Vein endothelial cell (primary cell): Measurements from ENCODE around the gene S100A13. TPM values are rescaled to one million over a fixed set of nuclear protein-coding genes. Genes with fewer than 3 reads are reported as not detected.

Experiments
- total RNA-seq: library from RNA; depleted of rRNA; stranded (reverse); fragments of >200 nt; gene quantifications from 2 replicates; pipeline ENCODE4 v1.2.3, GENCODE V29; 2012

The S100A13 gene
- 65.8 and 96.4 TPM in 2 replicates for total RNA-seq

GRCh38 chr1:153626904-153627714 is at the start of gene S100A13:
Gene S100A13, minus strand, starts transcription at chr1:153627505. Its CDS starts 1,033 bp downstream, at chr1:153626472.

GRCh38 chr1:153670859-153671627 is 43.7 kb upstream of the S100A13 start, which contains the start of gene ILF2:
Gene ILF2, minus strand, starts transcription at chr1:153670993. Its CDS starts 71 bp downstream, at chr1:153670922.

GRCh38 chr1:153658400-153659174 is 31.3 kb upstream of the S100A13 start, which contains the start of gene SNAPIN:
Gene SNAPIN, plus strand, starts transcription at chr1:153658703. Its CDS starts 41 bp downstream, at chr1:153658744.

GRCh38 chr1:153633754-153634665 is 6.7 kb upstream of the S100A13 start, which contains the start of gene CHTOP:
Gene CHTOP, plus strand, starts transcription at chr1:153634066. Its CDS starts 2,523 bp downstream, at chr1:153636589.

GRCh38 chr1:153627715-153628626 is 666 bp upstream of the S100A13 start, which contains the start of gene S100A1:
Gene S100A1, plus strand, starts transcription at chr1:153628434. Its CDS starts 2,088 bp downstream, at chr1:153630522.

GRCh38 chr1:153616144-153616916 is 11.0 kb downstream of the S100A13 start, which contains the start of gene S100A14:
Gene S100A14, minus strand, starts transcription at chr1:153616325. Its CDS starts 467 bp downstream, at chr1:153615858.

GRCh38 chr1:153612755-153613331 is 14.5 kb downstream of the S100A13 start, which contains the start of gene S100A16:
Gene S100A16, minus strand, starts transcription at chr1:153613137. Its CDS starts 4,986 bp downstream, at chr1:153608151.

Other genes starting within 250 kb of the S100A13 start
- not detected in 2 replicates for gene S100A8, start 236.4 kb downstream of the S100A13 start, total RNA-seq
- not detected in 2 replicates for gene S100A7A, start 211.0 kb downstream of the S100A13 start, total RNA-seq
- not detected in 2 replicates for gene S100A7, start 166.9 kb downstream of the S100A13 start, total RNA-seq
- gene S100A6, start 91.5 kb downstream of the S100A13 start, total RNA-seq: 478 and 546 TPM in 2 replicates
- not detected in 2 replicates for gene S100A5, start 86.6 kb downstream of the S100A13 start, total RNA-seq
- 5.2 and 5.7 TPM in 2 replicates for gene S100A4, start 81.7 kb downstream of the S100A13 start, total RNA-seq
- 0.98 and 2.4 TPM in 2 replicates for gene S100A3, start 78.2 kb downstream of the S100A13 start, total RNA-seq
- 0.33 and 0.86 TPM in 2 replicates for gene S100A2, start 61.7 kb downstream of the S100A13 start, total RNA-seq
- 678 and 716 TPM in 2 replicates for gene S100A16, start 14.4 kb downstream of the S100A13 start, total RNA-seq
- gene S100A14, start 11.2 kb downstream of the S100A13 start, total RNA-seq: not detected in 2 replicates
- gene S100A1, start 929 bp upstream of the S100A13 start, total RNA-seq: 0.38 TPM in 1 of 2 replicates, not detected in the other
- gene CHTOP, start 6.6 kb upstream of the S100A13 start, total RNA-seq: 35.5 and 35.6 TPM in 2 replicates
- gene SNAPIN, start 31.2 kb upstream of the S100A13 start, total RNA-seq: 45.2 and 53.9 TPM in 2 replicates
- 258 and 299 TPM in 2 replicates for gene ILF2, start 43.5 kb upstream of the S100A13 start, total RNA-seq
- 7.2 and 11.7 TPM in 2 replicates for gene NPR1, start 51.2 kb upstream of the S100A13 start, total RNA-seq
- gene INTS3, start 100.5 kb upstream of the S100A13 start, total RNA-seq: 50.0 and 50.6 TPM in 2 replicates
- gene SLC27A3, start 147.9 kb upstream of the S100A13 start, total RNA-seq: 11.6 and 16.0 TPM in 2 replicates